Natural killer cell (primary cell): Measurements from ENCODE around the gene ICAM2. TPM values are rescaled to one million over a fixed set of nuclear protein-coding genes. Genes with fewer than 3 reads are reported as not detected.

ENCODE experiments used
- ATAC-seq, 3 donors: fragments of 150-1000 bp in 2 of 3; fragments of 200-7000 bp in 1 of 3; cut with Tn5 transposase; 1 replicate in 1 of 3; 2 replicates in 2 of 3; pipeline ENCODE4 v1.10.0; 2021; ENCODE audit warnings: mild to moderate bottlenecking in 2 of 3, moderate library complexity in 2 of 3
- DNase-seq, 2 donors: peaks; one replicate each; pipeline versions ENCODE4 v3.0.0 to v3.0.0-alpha.2; 2013 to 2021; ENCODE audit warnings: mixed read lengths in 1 of 2
- H3K27ac ChIP-seq: one replicate; pipeline ENCODE4 v1.5.1; 2013; ENCODE audit warnings: mild to moderate bottlenecking, low read length
- H3K27me3 ChIP-seq: one replicate; pipeline ENCODE4 v1.6.1; 2013; ENCODE audit warnings: low read length; ENCODE audit not compliant: control insufficient read depth, insufficient read depth
- H3K36me3 ChIP-seq: one replicate; pipeline ENCODE4 v1.6.1; 2013; ENCODE audit warnings: low read length; ENCODE audit not compliant: control insufficient read depth, insufficient read depth
- H3K4me1 ChIP-seq: one replicate; pipeline ENCODE4 v1.6.1; 2013; ENCODE audit warnings: low read length; ENCODE audit not compliant: control insufficient read depth, insufficient read depth
- H3K4me3 ChIP-seq: one replicate; pipeline ENCODE4 v1.5.1; 2013; ENCODE audit warnings: low read length
- H3K9me3 ChIP-seq: one replicate; pipeline ENCODE4 v1.6.1; 2013; ENCODE audit warnings: low read length; ENCODE audit not compliant: control insufficient read depth, insufficient read depth
- H3K27ac Mint-ChIP-seq, 2 donors: one replicate each; pipeline ENCODE4 v1.8.0; 2022; ENCODE audit warnings: mild to moderate bottlenecking in 2 of 2, mixed read lengths in 2 of 2, moderate library complexity in 1 of 2
- H3K27me3 Mint-ChIP-seq, 2 donors: one replicate each; pipeline ENCODE4 v1.8.0; 2022; ENCODE audit warnings: low read depth in 2 of 2, mixed read lengths in 2 of 2
- H3K36me3 Mint-ChIP-seq: one replicate; pipeline ENCODE4 v1.8.0; 2022; ENCODE audit warnings: mixed read lengths
- H3K4me1 Mint-ChIP-seq, 2 donors: one replicate each; pipeline ENCODE4 v1.8.0; 2022; ENCODE audit warnings: mixed read lengths in 2 of 2
- H3K4me3 Mint-ChIP-seq: one replicate; pipeline ENCODE4 v1.8.0; 2022; ENCODE audit warnings: mild to moderate bottlenecking, moderate library complexity, mixed read lengths
- H3K9me3 Mint-ChIP-seq, 2 donors: one replicate each; pipeline ENCODE4 v1.8.0; 2022; ENCODE audit warnings: mixed read lengths in 2 of 2
- CTCF ChIP-seq: fragments of 200-600 bp; IDR thresholded peaks from one replicate; pipeline ENCODE4 v1.8.0; 2022; ENCODE audit warnings: antibody characterized with exemption
- WGBS: methylation state at CpG from one replicate; pipeline ENCODE4 v1.1.7; 2013; ENCODE audit warnings: missing lambda C conversion rate; ENCODE audit not compliant: insufficient coverage; 5-methylcytosine and 5-hydroxymethylcytosine counted together
- intact Hi-C: fragments of 100-400 bp; cut with micrococcal nuclease; formaldehyde crosslinking; loops from one replicate; pipeline ENCODE4 v1.14.2; 2022
- total RNA-seq, 4 donors: library from RNA; stranded (reverse); fragments of 120-200 nt in 1 of 4; gene quantifications; one replicate each; pipeline versions ENCODE4 v1.2.3 to v1.2.4, GENCODE V29; 2013 to 2022

Gene ICAM2
- total RNA-seq, 3 donors from 2014 or later (not counting 1 experiment from before 2014, with no cell fraction given), result 73.2 to 91.0 (median 78.0) TPM

DNA sequence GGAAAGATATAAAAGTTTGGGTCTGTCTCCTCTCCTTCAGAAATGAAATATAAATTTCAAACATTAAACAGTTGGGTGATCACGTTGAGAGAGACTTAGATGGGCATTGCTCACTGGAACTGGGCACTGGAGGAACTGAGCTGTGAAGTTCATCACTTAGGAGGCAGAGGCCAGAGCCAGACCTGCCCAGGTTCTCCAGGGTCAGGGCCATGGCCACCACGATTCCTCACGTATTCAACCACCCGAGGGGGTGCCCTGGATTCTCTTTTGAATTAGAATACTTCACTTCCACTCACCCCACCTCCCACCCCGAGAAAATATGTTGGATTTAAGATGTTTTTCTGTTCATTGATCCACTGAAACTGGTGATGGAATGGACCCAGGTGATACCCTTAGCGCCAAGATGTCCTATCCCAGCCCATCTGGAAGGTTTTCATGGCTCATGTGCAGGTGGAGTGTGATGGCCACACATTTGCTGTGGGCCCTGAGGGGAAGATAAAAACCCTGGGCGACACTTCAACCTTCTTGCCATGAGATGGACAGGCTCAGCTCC is 16.1 kb downstream of the ICAM2 start:
- Mint-ChIP-seq H3K27me3 (no peaks in the 10 kb centered on the region), H3K9me3 (no peaks in the 10 kb centered on the region), H3K4me1 (peaks cover 31 to 40% of the 10 kb centered on the region in 2 donors), H3K27ac (no peak overlapping the region), H3K4me3 (no peak overlapping the region), H3K36me3 (no peaks in the 10 kb centered on the region)
- H3K4me1 ChIP-seq, result peaks cover 42% of the 10 kb centered on the region
- ATAC-seq (no peak), DNase-seq (no peak)
- intact Hi-C loops, result no loop called here
- H3K27me3 ChIP-seq, result no peaks in the 10 kb centered on the region
- TF ChIP-seq CTCF, result no peak
- no peak overlapping the region for H3K27ac ChIP-seq
- H3K9me3 ChIP-seq, result no peaks in the 10 kb centered on the region
- H3K36me3 ChIP-seq, result peaks cover 54% of the 10 kb centered on the region
- no peak overlapping the region for H3K4me3 ChIP-seq
- 96% methylated on average over 6 of the region's 7 CpGs for WGBS

DNA sequence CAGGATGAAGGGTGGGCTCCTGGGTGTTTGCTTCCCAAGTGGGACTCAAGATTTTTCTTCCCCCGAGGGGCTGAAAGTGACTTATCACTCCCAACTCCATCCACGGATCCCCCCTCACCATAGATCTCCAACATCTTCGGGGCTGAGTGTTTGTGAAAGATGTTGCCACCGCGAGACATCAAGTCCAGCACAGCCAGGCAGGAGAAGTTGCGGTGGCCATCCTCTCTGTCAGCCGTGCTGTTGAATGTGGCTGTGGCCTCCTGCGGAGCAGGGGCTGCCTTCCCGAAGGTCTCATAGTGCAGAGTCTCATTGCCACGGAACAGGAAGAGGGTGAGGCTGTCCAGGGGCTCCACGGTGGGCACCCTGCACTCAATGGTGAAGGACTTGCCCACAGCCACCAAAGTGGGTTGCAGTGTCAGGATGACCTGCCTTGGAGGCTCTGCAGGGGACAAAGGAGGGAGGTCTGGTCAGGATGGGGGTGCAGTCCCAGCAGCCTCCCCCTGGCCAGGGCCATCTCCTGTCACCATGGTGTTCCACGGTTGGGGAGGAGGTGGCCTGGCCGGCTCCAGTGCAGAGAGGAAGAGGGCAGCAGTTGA is 16.8 kb downstream of the ICAM2 start:
- Mint-ChIP-seq H3K4me3 (no peak overlapping the region), H3K27ac (no peak overlapping the region)
- peaks cover 42% of the 10 kb centered on the region for H3K4me1 ChIP-seq

DNA sequence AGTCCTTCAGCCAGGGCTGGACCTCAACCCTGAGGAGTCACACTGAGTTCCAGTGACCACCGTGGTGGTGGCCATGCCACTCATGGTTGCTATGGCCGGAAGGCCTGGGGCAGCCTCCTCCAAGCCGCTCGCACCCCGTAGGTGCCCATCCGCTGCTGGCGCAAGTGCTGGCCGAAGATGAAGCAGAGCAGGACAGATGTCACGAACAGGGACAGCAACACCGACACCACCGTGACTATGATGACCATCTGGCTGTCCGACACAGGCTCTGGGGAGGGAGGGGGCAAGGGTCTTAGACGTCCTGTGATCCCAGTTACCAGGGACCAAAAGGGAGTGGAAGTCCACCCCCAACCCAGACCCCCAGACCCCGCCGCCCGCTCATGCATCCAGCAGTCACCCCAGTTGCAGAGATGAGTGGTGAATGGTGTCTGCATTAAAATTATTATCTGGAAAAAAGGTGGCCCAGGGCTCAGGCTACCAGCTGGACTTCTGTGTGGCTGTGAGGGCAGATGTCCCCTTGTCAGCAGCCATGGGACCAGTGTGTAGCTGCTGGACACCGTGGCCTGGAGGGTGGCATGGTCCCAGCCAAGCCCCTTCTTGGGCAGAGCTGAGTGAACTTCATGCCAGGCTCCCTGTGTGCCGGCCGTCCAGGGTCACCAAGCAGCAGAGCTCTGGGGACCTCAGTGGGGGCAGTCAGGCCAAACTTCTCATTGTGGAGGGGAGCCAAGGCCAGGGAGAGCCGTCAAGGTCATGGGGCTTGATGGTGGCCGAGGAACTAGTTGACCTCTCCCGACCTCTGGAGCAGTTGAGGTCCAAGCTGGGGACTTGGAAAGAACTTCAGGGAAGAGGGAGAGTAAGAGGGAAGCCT is 17.5 kb downstream of the ICAM2 start:
- Histone ChIP-seq H3K27ac (no peak overlapping the region), H3K36me3 (peaks cover 54% of the 10 kb centered on the region), H3K9me3 (no peaks in the 10 kb centered on the region), H3K4me3 (no peak overlapping the region), H3K27me3 (no peaks in the 10 kb centered on the region), H3K4me1 (peaks cover 42% of the 10 kb centered on the region)
- intact Hi-C loops, result no loop called here
- DNase-seq (no peak), ATAC-seq (no peak)
- TF ChIP-seq CTCF, result no peak
- Mint-ChIP-seq H3K4me1 (peaks cover 31 to 40% of the 10 kb centered on the region in 2 donors), H3K27me3 (no peaks in the 10 kb centered on the region), H3K9me3 (no peaks in the 10 kb centered on the region), H3K27ac (no peak overlapping the region), H3K4me3 (no peak overlapping the region), H3K36me3 (no peaks in the 10 kb centered on the region)
- 97% methylated on average over 21 of the region's 22 CpGs for WGBS

More for the DNA sequence above, 16.8 kb downstream of the ICAM2 start:
- DNase-seq, result no peak
- no peaks in the 10 kb centered on the region for H3K27me3 Mint-ChIP-seq
- intact Hi-C loops, result no loop called here
- no peaks in the 10 kb centered on the region for H3K36me3 Mint-ChIP-seq
- Histone ChIP-seq H3K36me3 (peaks cover 54% of the 10 kb centered on the region), H3K27me3 (no peaks in the 10 kb centered on the region), H3K9me3 (no peaks in the 10 kb centered on the region), H3K4me3 (no peak overlapping the region), H3K27ac (no peak overlapping the region)
- H3K9me3 Mint-ChIP-seq, result no peaks in the 10 kb centered on the region
- WGBS, result 90% methylated on average over 13 of the region's 13 CpGs
- no peak for ATAC-seq
- no peak for TF ChIP-seq CTCF
- peaks cover 30 to 40% of the 10 kb centered on the region in 2 donors for H3K4me1 Mint-ChIP-seq
